GM19467 (cell line): ENCODE data around the gene RHOH.

Source experiments
- ATAC-seq: cut with Tn5 transposase; IDR thresholded peaks from one replicate; pipeline ENCODE4 v1.9.1; 2021; ENCODE audit warnings: mild to moderate bottlenecking, moderate library complexity; ENCODE audit not compliant: unreplicated experiment

The RHOH gene

GRCh38 chr4:40204507-40205258 lies 7.9 kb downstream of the RHOH start:
- ATAC-seq = no peak

- ATAC-seq = peak; percentile 58
Observed at GRCh38 chr4:40205259-40206198, 8.7 kb downstream of the RHOH start.

GRCh38 chr4:40206426-40206825 lies 9.6 kb downstream of the RHOH start:
- ATAC-seq = no peak

- ATAC-seq = no peak
Observed at GRCh38 chr4:40209401-40209800, 12.6 kb downstream of the RHOH start.

- no peak for ATAC-seq
Observed at GRCh38 chr4:40210776-40211175, 13.9 kb downstream of the RHOH start.

GRCh38 chr4:40211224-40212185 lies 14.7 kb downstream of the RHOH start:
- no peak for ATAC-seq

- ATAC-seq = no peak
Observed at GRCh38 chr4:40212674-40213527, 16.1 kb downstream of the RHOH start.

- ATAC-seq = no peak
Observed at GRCh38 chr4:40214038-40214437, 17.2 kb downstream of the RHOH start.

GRCh38 chr4:40214661-40215418 lies 18.0 kb downstream of the RHOH start:
- ATAC-seq = no peak

GRCh38 chr4:40216622-40217366 lies 20.0 kb downstream of the RHOH start:
- no peak for ATAC-seq

GRCh38 chr4:40221744-40222143 lies 24.9 kb downstream of the RHOH start:
- no peak for ATAC-seq

GRCh38 chr4:40223343-40223742 lies 26.5 kb downstream of the RHOH start:
- ATAC-seq = no peak

GRCh38 chr4:40224432-40224831 lies 27.6 kb downstream of the RHOH start:
- ATAC-seq = no peak

GRCh38 chr4:40225497-40225896 lies 28.7 kb downstream of the RHOH start:
- ATAC-seq = no peak

GRCh38 chr4:40227284-40227683 lies 30.5 kb downstream of the RHOH start:
- ATAC-seq = peak; percentile 44

GRCh38 chr4:40228497-40229365 lies 31.9 kb downstream of the RHOH start:
- peak; percentile 33 for ATAC-seq

GRCh38 chr4:40231316-40231863 lies 34.6 kb downstream of the RHOH start:
- no peak for ATAC-seq
